Measurements from ENCODE around the gene SAPCD1. TPM values are rescaled to one million over a fixed set of nuclear protein-coding genes. Genes with fewer than 3 reads are reported as not detected.

The SAPCD1 gene
- total and polyA plus RNA-seq, 2 donors from 2014 or later, result 6.5 to 6.8 TPM

DNA sequence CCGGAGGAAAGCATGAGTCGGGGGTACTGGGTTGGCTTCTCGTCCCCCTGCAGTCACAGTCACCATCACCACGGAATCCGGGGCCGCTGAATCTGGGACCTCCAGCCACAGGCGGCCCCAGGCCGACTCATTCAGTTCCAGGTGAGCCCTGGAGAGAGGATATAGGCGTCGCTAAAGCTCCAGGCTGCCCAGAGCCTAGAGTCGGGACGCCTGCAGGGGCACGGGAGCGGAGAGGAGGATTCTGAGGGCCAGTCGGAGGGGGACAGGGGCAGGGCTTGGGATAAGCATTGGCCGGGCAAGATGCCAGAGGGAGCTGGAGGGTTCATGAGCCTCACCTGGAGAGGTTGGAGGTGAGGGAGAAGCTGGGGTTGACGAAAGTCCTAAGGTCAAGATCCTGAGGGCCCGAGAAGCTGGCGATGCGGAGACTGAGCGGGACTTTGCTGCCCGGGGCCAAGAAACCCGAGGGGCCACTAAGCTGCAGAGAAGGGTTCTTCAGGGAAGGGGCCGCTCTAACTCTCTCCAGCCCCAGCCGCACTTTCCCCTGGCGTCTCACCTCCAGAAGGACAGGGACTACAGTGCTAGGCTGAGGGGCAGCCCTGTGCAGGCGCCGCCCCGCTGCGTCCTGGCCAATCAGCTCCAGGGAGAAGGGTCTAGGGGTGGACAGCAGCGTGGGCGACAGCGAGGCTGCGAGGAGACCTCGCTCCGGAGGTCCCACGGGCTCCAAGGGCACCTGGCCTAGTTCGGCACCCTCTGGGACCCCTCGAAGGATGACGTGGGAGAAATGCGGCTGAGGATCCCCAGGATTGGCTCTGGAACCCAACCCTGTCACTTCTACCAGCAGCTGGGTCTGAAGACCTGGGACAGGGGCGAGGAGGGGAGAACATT lies 3.7 kb downstream of the SAPCD1 start:
- Histone ChIP-seq H3K4me3 (ENCODE audit: low read length in 3 of 3) (peak overlapping the region in 1 of 3 donors; percentile 41), H3K9me3 (ENCODE audit: control insufficient read depth in 2 of 3, insufficient read depth in 1 of 3, low read length in 3 of 3) (no peaks in the 10 kb centered on the region), H3K36me3 (ENCODE audit: control insufficient read depth in 2 of 3, insufficient read depth in 3 of 3, low read length in 3 of 3) (no peaks in the 10 kb centered on the region), H3K9ac (ENCODE audit: low read length in 3 of 3) (peak overlapping the region in 1 of 3 donors; percentile 15), H3K27ac (ENCODE audit: low read depth in 2 of 2, low read length in 2 of 2) (no peak overlapping the region), H3K4me1 (ENCODE audit: control insufficient read depth in 2 of 3, insufficient read depth in 2 of 3, low read depth in 1 of 3, low read length in 3 of 3) (peaks cover 0 to 7% (median 0%) of the 10 kb centered on the region in 3 donors), H3K27me3 (ENCODE audit: control insufficient read depth, insufficient read depth, low read length) (no peaks in the 10 kb centered on the region)
- TF ChIP-seq, protein P1, sequence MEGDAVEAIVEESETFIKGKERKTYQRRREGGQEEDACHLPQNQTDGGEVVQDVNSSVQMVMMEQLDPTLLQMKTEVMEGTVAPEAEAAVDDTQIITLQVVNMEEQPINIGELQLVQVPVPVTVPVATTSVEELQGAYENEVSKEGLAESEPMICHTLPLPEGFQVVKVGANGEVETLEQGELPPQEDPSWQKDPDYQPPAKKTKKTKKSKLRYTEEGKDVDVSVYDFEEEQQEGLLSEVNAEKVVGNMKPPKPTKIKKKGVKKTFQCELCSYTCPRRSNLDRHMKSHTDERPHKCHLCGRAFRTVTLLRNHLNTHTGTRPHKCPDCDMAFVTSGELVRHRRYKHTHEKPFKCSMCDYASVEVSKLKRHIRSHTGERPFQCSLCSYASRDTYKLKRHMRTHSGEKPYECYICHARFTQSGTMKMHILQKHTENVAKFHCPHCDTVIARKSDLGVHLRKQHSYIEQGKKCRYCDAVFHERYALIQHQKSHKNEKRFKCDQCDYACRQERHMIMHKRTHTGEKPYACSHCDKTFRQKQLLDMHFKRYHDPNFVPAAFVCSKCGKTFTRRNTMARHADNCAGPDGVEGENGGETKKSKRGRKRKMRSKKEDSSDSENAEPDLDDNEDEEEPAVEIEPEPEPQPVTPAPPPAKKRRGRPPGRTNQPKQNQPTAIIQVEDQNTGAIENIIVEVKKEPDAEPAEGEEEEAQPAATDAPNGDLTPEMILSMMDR (IDR thresholded peaks at IDR 0.05; ENCODE audit: borderline replicate concordance, extremely low read depth, insufficient read depth), result no peak
- FAIRE-seq (no peak), DNase-seq (peak; percentile 54 to 73 (median 70))
- intact Hi-C loops (cut with DNase I), result no loop called here

DNA sequence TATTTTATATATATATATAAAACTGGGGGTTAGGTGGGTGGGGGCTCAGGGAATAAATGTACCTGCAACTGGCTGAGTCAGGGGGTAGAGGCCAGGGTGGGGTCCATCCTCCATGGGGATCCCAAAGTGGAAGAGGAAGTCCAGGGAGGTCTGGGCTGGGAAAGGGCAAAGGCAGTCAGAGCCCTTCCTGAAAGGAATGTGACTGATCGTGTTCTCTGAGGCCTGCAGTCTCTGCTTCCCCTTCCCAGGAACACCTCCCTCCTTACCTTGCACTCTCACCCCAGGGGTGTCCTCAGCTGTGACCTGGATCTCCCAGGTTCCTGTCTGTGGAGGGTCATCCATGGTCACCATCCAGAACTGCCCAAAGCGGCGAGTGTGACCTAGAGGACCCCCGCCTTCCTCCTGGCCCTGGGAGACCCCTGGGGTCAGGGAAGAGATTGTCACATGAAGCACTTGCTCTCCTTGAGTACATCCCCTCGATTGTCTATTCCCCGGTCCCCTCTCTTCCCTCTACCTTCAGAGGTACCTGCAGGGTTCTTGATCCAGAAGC lies 4.7 kb downstream of the SAPCD1 start:
- peak in 1 of 5 donors; percentile 62 for DNase-seq
- Histone ChIP-seq H3K4me1 (ENCODE audit: control insufficient read depth in 2 of 3, insufficient read depth in 2 of 3, low read depth in 1 of 3, low read length in 3 of 3) (peaks cover 0 to 7% (median 0%) of the 10 kb centered on the region in 3 donors), H3K9me3 (ENCODE audit: control insufficient read depth in 2 of 3, insufficient read depth in 1 of 3, low read length in 3 of 3) (no peaks in the 10 kb centered on the region), H3K27ac (ENCODE audit: low read depth in 2 of 2, low read length in 2 of 2) (no peak overlapping the region), H3K4me3 (ENCODE audit: low read length in 3 of 3) (no peak overlapping the region), H3K9ac (ENCODE audit: low read length in 3 of 3) (no peak overlapping the region), H3K36me3 (ENCODE audit: control insufficient read depth in 2 of 3, insufficient read depth in 3 of 3, low read length in 3 of 3) (no peaks in the 10 kb centered on the region), H3K27me3 (ENCODE audit: control insufficient read depth, insufficient read depth, low read length) (no peaks in the 10 kb centered on the region)
- no peak for FAIRE-seq
- intact Hi-C loops (cut with DNase I), result no loop called here
- TF ChIP-seq, protein P1 (IDR thresholded peaks at IDR 0.05; ENCODE audit: borderline replicate concordance, extremely low read depth, insufficient read depth), result no peak

DNA sequence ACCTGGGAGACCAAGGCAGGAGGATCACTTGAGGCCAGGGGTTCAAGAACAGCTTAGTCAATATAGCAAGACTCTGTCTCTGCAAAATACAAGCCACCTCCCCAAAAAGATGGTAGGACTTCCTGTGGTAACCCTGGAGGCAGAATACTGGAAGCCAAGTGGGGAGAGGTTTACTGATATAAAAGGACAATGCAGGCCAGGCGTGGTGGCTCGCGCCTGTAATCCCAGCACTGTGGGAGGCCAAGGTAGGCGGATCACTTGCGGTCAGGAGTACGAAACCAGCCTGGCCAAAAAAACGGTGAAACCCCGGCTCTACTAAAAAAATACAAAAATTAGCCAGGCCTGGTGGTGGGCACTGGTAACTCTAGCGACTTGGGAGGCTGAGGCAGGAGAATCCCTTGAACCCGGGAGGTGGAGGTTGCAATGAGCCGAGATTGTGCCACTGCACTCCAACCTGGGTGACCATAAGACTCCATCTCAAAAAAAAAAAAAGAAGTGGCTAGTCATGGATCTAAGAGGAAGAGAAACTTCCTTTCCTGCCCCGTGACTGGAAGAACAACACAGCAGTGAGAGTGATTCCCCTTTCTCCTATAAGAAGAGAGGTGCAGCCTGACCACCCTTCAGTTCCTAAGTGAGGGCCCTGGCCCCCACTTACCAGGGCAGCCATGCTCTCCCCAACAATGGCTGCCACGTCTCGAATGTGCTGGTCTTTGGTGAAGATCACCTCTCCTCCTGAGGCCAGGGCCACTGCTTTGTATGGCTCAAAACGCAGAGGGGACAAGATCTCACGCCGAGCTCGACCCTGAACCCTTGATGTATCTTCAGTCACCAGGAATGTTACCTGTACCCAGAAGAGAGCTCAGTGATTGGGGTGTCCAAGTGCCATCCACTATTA lies 6.2 kb downstream of the SAPCD1 start:
- peak in 1 of 5 donors; percentile 41 for DNase-seq
- FAIRE-seq, result no peak

More for the DNA sequence above, 6.2 kb downstream of the SAPCD1 start:
- intact Hi-C loops (cut with DNase I), result no loop called here
- no peaks in the 10 kb centered on the region for H3K27me3 ChIP-seq (ENCODE audit: control insufficient read depth, insufficient read depth, low read length)
- TF ChIP-seq, protein P1 (IDR thresholded peaks at IDR 0.05; ENCODE audit: borderline replicate concordance, extremely low read depth, insufficient read depth), result no peak
- H3K4me1 ChIP-seq (ENCODE audit: control insufficient read depth in 2 of 3, insufficient read depth in 2 of 3, low read depth in 1 of 3, low read length in 3 of 3), result peaks cover 0 to 6% (median 0%) of the 10 kb centered on the region in 3 donors
- no peaks in the 10 kb centered on the region for H3K9me3 ChIP-seq (ENCODE audit: control insufficient read depth in 2 of 3, insufficient read depth in 1 of 3, low read length in 3 of 3)
- no peak overlapping the region for H3K9ac ChIP-seq (ENCODE audit: low read length in 3 of 3)
- H3K4me3 ChIP-seq (ENCODE audit: low read length in 3 of 3), result no peak overlapping the region
- no peak overlapping the region for H3K27ac ChIP-seq (ENCODE audit: low read depth in 2 of 2, low read length in 2 of 2)
- no peaks in the 10 kb centered on the region for H3K36me3 ChIP-seq (ENCODE audit: control insufficient read depth in 2 of 3, insufficient read depth in 3 of 3, low read length in 3 of 3)
